GM19240 (cell line): ENCODE data around the gene S100A5.
"Not testable (repeated sequence)": the region's sequence is repeated elsewhere in the genome, so short reads cannot be mapped to it uniquely, and the experiment has no call there.

Experiments
- DNase-seq: peaks from one replicate; pipeline ENCODE4 v3.0.0; 2011; ENCODE audit warnings: low spot score; ENCODE audit not compliant: insufficient read length

Gene S100A5

DNA sequence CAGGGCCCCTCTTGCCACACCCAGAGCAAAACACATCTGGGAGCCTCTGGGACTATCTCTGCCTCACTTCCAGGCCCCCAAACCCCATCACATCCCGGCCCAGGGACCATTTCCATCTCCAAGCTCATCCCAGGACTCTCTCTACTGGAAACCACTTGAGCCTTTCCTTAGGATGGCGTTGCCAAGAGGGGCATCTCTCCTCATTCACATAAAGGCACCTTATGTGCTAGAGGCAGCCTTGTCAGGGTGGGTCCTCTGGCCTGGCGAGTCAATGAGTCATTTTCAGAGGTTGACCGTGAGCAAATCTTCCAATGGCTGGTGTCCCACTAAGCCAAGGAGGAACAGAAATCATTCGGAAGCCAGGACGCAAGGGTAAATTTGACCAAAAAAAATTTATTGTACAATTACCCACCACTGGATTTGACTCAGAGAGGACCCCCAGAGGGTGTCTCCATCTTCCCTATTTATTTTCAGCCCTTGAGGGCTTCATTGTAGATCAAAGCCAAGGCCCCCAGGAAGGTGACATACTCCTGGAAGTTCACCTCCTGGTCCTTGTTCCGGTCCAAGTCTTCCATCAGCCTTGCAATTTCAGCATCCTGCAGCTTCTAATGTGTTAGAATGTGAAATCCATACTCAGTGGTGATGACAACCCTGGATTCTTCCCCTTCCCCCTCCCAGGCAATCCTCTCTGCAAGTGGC is 6.4 kb downstream of the S100A5 start:
- no peak for DNase-seq

GRCh38 chr1:153533689-153534201 is 7.0 kb downstream of the S100A5 start:
- no peak for DNase-seq

DNA sequence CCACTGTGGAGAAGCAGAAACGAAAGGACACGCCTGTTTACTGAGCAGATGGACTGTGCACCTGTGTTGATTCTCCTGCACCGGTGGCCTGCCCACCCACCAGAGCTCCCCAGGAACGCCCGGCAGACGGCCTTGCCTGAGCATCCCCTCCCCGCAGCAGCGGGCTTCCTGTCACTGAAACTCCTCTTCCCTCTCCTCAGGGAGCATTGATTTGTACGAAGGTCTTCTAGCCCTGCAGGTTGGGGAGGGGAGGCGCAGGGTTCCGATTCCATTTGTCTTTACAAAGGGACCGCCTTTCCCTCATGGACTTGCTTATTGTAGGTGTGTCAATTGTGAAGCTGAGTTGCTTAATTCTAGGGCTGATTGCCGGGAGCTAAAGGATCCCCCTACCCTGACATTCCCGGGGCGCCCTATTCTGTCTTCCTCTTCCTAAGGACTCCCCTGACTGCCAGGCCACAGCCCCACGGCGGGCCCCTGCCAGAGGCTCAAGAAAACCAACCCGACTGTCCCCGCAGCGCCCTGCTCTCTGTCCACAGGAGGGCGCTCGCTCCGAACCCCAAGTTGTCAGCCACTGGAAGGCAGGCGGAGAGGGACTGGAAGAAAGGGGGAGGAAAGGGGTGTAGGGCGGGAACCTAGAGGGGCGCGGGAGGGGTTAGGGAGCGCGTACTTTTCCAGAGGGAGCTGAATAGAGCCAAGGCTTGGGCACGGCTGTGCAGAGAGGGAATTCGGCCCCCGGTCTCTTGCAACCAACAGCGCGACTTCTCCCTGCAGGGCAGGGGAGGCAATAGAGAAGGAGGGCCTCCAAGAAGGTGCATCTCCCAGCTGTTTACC is 7.8 kb downstream of the S100A5 start:
- peak; percentile 54 for DNase-seq

DNA sequence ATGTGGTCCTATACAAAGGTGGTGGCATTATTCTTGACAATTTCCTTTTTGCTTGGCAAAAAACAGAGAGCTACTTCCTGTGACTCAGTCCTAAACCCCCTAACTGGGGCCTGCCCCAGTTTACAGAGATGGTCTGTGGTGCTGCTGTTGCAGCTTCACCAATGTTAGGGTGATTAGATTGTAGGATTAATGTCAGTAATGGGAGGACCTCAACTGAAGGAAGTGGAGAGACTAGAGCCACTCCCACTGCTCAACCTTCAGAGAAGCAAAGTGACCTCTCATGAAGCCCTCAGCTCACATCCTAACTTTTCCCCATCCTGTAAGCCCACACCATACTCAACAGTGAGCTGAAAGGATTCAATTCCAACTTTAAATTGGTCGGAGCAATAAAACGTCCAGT is 8.6 kb downstream of the S100A5 start:
- no peak for DNase-seq

DNA sequence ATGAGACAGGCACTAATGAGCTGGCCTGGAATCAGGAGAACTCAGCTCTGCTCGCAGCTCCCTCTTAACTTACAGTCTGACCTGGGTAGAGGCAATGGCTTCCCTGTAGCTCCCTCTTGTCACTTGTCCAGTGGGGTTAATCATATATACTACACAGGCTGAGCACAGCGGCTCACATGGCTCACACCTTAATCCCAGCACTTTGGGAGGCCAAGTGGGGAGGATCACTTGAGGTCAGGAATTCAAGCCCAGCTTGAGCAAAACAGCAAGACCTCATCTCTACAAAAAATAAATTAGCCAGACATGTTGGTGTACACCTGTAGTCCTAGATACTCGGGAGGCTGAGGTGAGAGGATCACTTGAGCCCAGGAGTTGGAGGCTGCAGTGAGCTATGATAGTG is 9.1 kb downstream of the S100A5 start:
- DNase-seq = no peak

DNA sequence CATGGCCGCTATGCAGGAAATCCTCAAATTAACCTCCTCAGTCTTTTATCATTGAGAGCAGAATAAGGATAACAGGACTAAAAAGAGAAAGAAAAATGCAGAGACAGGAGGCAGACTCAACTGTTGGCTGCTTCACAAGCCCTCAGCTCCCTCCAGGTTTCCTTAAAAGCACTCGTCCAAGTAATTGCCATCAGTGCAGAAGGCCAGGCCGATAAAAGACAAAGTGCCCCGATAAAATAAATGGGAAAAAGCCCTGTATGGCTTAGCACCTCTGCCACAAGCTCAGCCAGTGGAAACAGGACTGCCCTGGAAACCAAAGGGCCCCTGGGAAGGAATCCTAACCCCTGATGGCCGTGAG is 13.1 kb downstream of the S100A5 start:
- no peak for DNase-seq

- no peak for DNase-seq
Observed at GRCh38 chr1:153527023-153527682, 13.6 kb downstream of the S100A5 start.

DNA sequence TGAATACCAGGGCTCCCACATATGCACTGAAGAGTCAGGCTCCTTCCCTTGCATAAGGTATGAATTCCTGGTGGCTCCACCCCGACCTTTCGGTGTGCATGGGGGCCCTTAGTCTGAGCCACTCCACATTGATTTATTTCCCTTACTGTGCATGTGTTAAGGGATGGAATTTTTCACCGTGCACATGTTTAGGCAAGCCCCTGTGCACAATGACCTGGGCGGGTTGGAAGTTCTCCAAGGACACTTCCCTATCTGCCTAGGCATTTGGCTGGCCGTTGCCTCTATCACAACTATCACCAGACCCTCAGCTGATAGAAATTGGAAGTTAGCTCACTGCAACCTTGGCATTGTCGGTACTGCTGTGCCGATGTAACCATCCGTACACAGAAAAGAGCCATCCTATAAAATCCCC is 14.6 kb downstream of the S100A5 start:
- DNase-seq = no peak

GRCh38 chr1:153525088-153525728 is 15.5 kb downstream of the S100A5 start:
- DNase-seq = no peak

GRCh38 chr1:153522353-153523048 is 18.2 kb downstream of the S100A5 start:
- not testable (repeated sequence) for DNase-seq

- not testable (repeated sequence) for DNase-seq
Observed at GRCh38 chr1:153521808-153522207, 18.9 kb downstream of the S100A5 start.

DNA sequence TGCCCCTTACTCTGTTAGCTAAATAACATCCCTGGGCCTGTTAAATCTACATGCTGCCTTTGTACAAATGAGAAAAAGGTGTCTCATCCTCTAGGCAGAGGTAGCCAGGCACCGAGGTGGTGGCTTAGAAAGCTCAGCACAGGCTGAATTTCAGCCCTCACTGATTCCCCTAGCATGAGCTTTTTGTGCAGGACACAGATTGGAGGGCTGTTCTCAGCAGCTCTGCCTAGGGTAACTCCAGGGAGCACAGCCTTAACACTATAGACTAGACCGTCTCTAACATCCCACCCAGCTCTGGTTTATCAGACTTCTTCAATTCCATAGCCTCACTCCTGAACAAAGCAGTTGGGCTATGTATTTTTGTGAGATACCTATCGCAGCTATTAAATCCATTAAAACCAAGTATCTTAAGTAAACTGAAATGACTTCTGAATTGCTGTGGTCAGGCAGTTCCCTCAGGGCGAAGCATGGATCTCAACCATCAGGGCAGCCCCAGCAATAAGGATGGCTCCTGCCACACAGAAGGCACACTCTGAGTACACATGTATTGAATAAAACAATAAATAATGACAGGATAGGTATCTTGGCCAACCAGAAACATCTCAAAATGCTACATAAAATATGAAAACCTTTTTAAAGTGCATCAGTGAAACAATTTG is 19.8 kb downstream of the S100A5 start:
- no peak for DNase-seq

GRCh38 chr1:153520137-153520691 is 20.5 kb downstream of the S100A5 start:
- not testable (repeated sequence) for DNase-seq

DNA sequence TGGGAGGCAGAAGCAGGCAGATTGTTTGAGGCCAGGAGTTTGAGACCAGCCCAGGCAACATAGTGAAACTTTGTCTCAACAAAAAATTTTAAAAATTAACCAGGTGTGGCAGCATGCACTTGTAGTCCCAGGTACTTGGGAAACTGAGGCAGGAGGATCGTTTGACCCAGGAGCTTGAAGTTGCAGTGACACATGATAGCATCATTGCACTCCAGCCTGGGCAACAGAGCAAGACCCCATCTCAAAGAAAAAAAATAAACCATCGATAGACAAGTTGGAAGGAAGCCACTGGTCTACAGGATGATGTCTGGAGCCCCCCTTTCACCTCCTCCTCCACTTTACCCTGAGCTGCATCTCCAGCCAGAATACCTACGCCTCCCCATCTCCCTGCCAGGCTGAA is 21.5 kb downstream of the S100A5 start:
- no peak for DNase-seq

DNA sequence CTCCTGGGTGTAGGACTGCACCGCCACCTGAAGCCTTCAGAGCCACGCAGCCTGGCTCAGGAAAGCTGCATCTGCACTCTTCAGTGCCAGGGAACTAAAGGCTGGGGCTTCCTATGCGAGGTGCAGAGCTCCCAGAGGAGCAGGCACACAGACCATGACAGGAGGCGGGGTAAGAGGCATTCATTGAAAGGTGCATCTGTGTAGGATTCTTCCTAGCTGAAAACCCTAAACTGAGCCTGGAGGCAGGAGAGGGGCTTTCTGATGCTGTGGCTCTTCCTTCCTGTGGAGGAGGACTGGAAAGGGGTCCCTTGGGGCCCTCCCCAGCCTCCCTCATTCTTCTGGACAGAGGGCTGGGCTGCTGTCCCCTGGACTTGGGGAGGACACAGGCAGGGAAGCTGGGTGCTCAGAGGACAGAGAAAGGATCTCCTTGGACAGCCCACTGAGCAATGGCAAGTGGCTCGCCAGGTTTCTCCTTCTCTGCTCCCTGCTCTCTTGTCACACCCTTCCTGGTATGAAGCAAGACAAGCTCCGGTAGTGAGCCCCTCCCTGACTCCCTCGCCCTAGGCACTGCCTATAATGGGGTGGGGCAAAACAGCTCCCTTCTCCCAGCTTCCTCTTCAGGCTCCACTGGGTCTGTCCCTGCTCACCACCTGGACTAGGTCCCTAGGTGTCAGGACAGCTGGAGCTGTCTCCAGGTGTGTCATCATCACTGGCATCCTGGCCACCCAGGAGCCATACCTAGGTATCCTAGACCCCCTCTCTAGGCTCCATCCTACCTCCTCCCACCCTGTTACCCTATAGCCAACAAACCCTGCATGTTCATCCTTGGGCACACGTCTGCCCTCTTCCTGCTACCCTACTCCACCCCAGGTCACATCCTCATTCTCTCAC is 25.0 kb downstream of the S100A5 start:
- no peak for DNase-seq

DNA sequence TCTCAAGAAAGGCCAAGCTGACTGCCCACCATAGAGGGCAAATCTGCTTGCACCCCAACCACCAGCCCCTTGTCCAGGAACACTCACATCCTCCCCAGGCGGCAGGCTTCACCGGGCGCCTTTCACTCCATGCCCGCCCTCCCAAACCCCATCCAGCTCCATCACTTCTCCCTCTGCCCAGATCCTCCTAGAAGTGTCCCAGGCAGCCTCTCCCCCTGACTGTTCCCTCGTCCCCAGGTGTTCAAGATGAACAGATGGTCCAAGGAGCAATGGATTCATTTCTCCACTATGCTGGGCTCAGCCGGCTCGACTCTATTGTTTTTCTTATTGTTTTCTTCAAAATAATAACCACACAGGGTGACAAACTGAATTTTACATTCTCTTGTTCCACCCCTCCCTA is 27.1 kb downstream of the S100A5 start:
- DNase-seq = no peak

DNA sequence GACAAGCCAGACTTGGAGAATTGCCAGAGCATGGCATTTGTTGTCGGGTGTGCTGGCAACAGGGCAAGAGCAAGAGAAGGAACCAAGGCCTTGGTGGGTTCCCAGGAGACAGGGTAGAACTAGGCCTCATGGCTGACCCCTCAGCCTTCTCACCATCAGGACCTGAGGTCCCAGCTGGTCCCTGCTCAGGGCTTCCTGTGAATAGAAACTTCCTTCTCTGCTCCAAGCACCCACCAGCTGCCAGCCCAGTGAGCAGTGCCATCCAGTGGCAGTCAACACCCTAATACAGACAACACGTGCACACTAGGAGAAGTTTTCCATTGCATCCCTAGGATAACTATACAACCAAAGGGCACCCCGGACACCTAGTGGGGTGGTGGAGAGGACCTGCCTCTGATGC is 27.7 kb downstream of the S100A5 start:
- no peak for DNase-seq

- DNase-seq = peak; percentile 88
Observed at GRCh38 chr1:153510984-153511410, 29.7 kb downstream of the S100A5 start.

GRCh38 chr1:153509729-153510354 is 30.9 kb downstream of the S100A5 start:
- DNase-seq = peak; percentile 39
